ENCODE data around the gene OR9G4. TPM values are rescaled to one million over a fixed set of nuclear protein-coding genes. Genes with fewer than 3 reads are reported as not detected.

OR9G4 gene
- total RNA-seq, result not detected

GRCh38 chr11:56748597-56748996, at the start of gene OR9G4:
Gene OR9G4, minus strand, starts transcription at chr11:56748697. Its CDS starts 4,931 bp downstream, at chr11:56743766.
- H3K4me3 ChIP-seq (ENCODE audit: low read length in 3 of 3), result no peak within 1 kb of the TSS
- H3K9ac ChIP-seq (ENCODE audit: low read depth in 1 of 3, low read length in 3 of 3), result no peak within 1 kb of the TSS
- H3K27ac ChIP-seq (ENCODE audit: low read depth, low read length), result no peak within 1 kb of the TSS
- peaks cover 0 to 4% (median 0%) of the 10 kb centered on the region in 3 donors for H3K9me3 ChIP-seq (ENCODE audit: control insufficient read depth in 3 of 3, low read length in 3 of 3)
- H3K36me3 ChIP-seq (ENCODE audit: control insufficient read depth in 3 of 3, insufficient read depth in 3 of 3, low read length in 3 of 3), result no peaks in the 10 kb centered on the region
- no peaks in the 10 kb centered on the region for H3K27me3 ChIP-seq (ENCODE audit: control insufficient read depth in 3 of 3, insufficient read depth in 3 of 3, low read length in 3 of 3)
- no peaks in the 10 kb centered on the region for H3K4me1 ChIP-seq (ENCODE audit: control insufficient read depth in 3 of 3, insufficient read depth in 3 of 3, low read length in 3 of 3)

GRCh38 chr11:56783448-56784041, 35.0 kb upstream of the OR9G4 start:
- H3K36me3 ChIP-seq (ENCODE audit: control insufficient read depth in 3 of 3, insufficient read depth in 3 of 3, low read length in 3 of 3), result no peaks in the 10 kb centered on the region
- no peak overlapping the region for H3K27ac ChIP-seq (ENCODE audit: low read depth, low read length)
- H3K9me3 ChIP-seq (ENCODE audit: control insufficient read depth in 3 of 3, low read length in 3 of 3), result no peaks in the 10 kb centered on the region
- no peak overlapping the region for H3K9ac ChIP-seq (ENCODE audit: low read depth in 1 of 3, low read length in 3 of 3)
- no peaks in the 10 kb centered on the region for H3K4me1 ChIP-seq (ENCODE audit: control insufficient read depth in 3 of 3, insufficient read depth in 3 of 3, low read length in 3 of 3)
- no peak overlapping the region for H3K4me3 ChIP-seq (ENCODE audit: low read length in 3 of 3)
- no peaks in the 10 kb centered on the region for H3K27me3 ChIP-seq (ENCODE audit: control insufficient read depth in 3 of 3, insufficient read depth in 3 of 3, low read length in 3 of 3)

GRCh38 chr11:56782167-56782847, 33.8 kb upstream of the OR9G4 start:
- no peaks in the 10 kb centered on the region for H3K4me1 ChIP-seq (ENCODE audit: control insufficient read depth in 3 of 3, insufficient read depth in 3 of 3, low read length in 3 of 3)

GRCh38 chr11:56776809-56777208, 28.3 kb upstream of the OR9G4 start:
- H3K9ac ChIP-seq (ENCODE audit: low read depth in 1 of 3, low read length in 3 of 3), result no peak overlapping the region
- no peak overlapping the region for H3K4me3 ChIP-seq (ENCODE audit: low read length in 3 of 3)
- H3K4me1 ChIP-seq (ENCODE audit: control insufficient read depth in 3 of 3, insufficient read depth in 3 of 3, low read length in 3 of 3), result no peaks in the 10 kb centered on the region

More at GRCh38 chr11:56782167-56782847, 33.8 kb upstream of the OR9G4 start:
- no peaks in the 10 kb centered on the region for H3K36me3 ChIP-seq (ENCODE audit: control insufficient read depth in 3 of 3, insufficient read depth in 3 of 3, low read length in 3 of 3)
- no peaks in the 10 kb centered on the region for H3K27me3 ChIP-seq (ENCODE audit: control insufficient read depth in 3 of 3, insufficient read depth in 3 of 3, low read length in 3 of 3)
- H3K27ac ChIP-seq (ENCODE audit: low read depth, low read length), result no peak overlapping the region
- no peak overlapping the region for H3K4me3 ChIP-seq (ENCODE audit: low read length in 3 of 3)
- H3K9me3 ChIP-seq (ENCODE audit: control insufficient read depth in 3 of 3, low read length in 3 of 3), result no peaks in the 10 kb centered on the region
- no peak overlapping the region for H3K9ac ChIP-seq (ENCODE audit: low read depth in 1 of 3, low read length in 3 of 3)

GRCh38 chr11:56764976-56765375, 16.5 kb upstream of the OR9G4 start:
- Histone ChIP-seq H3K9me3 (ENCODE audit: control insufficient read depth in 3 of 3, low read length in 3 of 3) (no peaks in the 10 kb centered on the region), H3K27ac (ENCODE audit: low read depth, low read length) (no peak overlapping the region), H3K4me3 (ENCODE audit: low read length in 3 of 3) (no peak overlapping the region), H3K27me3 (ENCODE audit: control insufficient read depth in 3 of 3, insufficient read depth in 3 of 3, low read length in 3 of 3) (no peaks in the 10 kb centered on the region), H3K36me3 (ENCODE audit: control insufficient read depth in 3 of 3, insufficient read depth in 3 of 3, low read length in 3 of 3) (no peaks in the 10 kb centered on the region), H3K4me1 (ENCODE audit: control insufficient read depth in 3 of 3, insufficient read depth in 3 of 3, low read length in 3 of 3) (no peaks in the 10 kb centered on the region), H3K9ac (ENCODE audit: low read depth in 1 of 3, low read length in 3 of 3) (no peak overlapping the region)

More at GRCh38 chr11:56776809-56777208, 28.3 kb upstream of the OR9G4 start:
- no peaks in the 10 kb centered on the region for H3K9me3 ChIP-seq (ENCODE audit: control insufficient read depth in 3 of 3, low read length in 3 of 3)
- H3K36me3 ChIP-seq (ENCODE audit: control insufficient read depth in 3 of 3, insufficient read depth in 3 of 3, low read length in 3 of 3), result no peaks in the 10 kb centered on the region
- H3K27ac ChIP-seq (ENCODE audit: low read depth, low read length), result no peak overlapping the region
- H3K27me3 ChIP-seq (ENCODE audit: control insufficient read depth in 3 of 3, insufficient read depth in 3 of 3, low read length in 3 of 3), result no peaks in the 10 kb centered on the region

GRCh38 chr11:56751480-56751879, 3.0 kb upstream of the OR9G4 start:
- Histone ChIP-seq H3K9me3 (ENCODE audit: control insufficient read depth in 3 of 3, low read length in 3 of 3) (peaks cover 0 to 4% (median 0%) of the 10 kb centered on the region in 3 donors), H3K4me3 (ENCODE audit: low read length in 3 of 3) (no peak overlapping the region), H3K36me3 (ENCODE audit: control insufficient read depth in 3 of 3, insufficient read depth in 3 of 3, low read length in 3 of 3) (no peaks in the 10 kb centered on the region), H3K27me3 (ENCODE audit: control insufficient read depth in 3 of 3, insufficient read depth in 3 of 3, low read length in 3 of 3) (no peaks in the 10 kb centered on the region), H3K27ac (ENCODE audit: low read depth, low read length) (no peak overlapping the region), H3K4me1 (ENCODE audit: control insufficient read depth in 3 of 3, insufficient read depth in 3 of 3, low read length in 3 of 3) (no peaks in the 10 kb centered on the region), H3K9ac (ENCODE audit: low read depth in 1 of 3, low read length in 3 of 3) (no peak overlapping the region)

GRCh38 chr11:56750190-56750589, 1.7 kb upstream of the OR9G4 start:
- H3K4me3 ChIP-seq (ENCODE audit: low read length in 3 of 3), result no peak overlapping the region
- H3K9me3 ChIP-seq (ENCODE audit: control insufficient read depth in 3 of 3, low read length in 3 of 3), result peaks cover 0 to 4% (median 0%) of the 10 kb centered on the region in 3 donors
- H3K27me3 ChIP-seq (ENCODE audit: control insufficient read depth in 3 of 3, insufficient read depth in 3 of 3, low read length in 3 of 3), result no peaks in the 10 kb centered on the region
- no peak overlapping the region for H3K9ac ChIP-seq (ENCODE audit: low read depth in 1 of 3, low read length in 3 of 3)
- no peaks in the 10 kb centered on the region for H3K36me3 ChIP-seq (ENCODE audit: control insufficient read depth in 3 of 3, insufficient read depth in 3 of 3, low read length in 3 of 3)
- no peaks in the 10 kb centered on the region for H3K4me1 ChIP-seq (ENCODE audit: control insufficient read depth in 3 of 3, insufficient read depth in 3 of 3, low read length in 3 of 3)
- no peak overlapping the region for H3K27ac ChIP-seq (ENCODE audit: low read depth, low read length)

- Histone ChIP-seq H3K27ac (ENCODE audit: low read depth, low read length) (no peak overlapping the region), H3K36me3 (ENCODE audit: control insufficient read depth in 3 of 3, insufficient read depth in 3 of 3, low read length in 3 of 3) (no peaks in the 10 kb centered on the region), H3K4me3 (ENCODE audit: low read length in 3 of 3) (no peak overlapping the region), H3K4me1 (ENCODE audit: control insufficient read depth in 3 of 3, insufficient read depth in 3 of 3, low read length in 3 of 3) (no peaks in the 10 kb centered on the region), H3K9me3 (ENCODE audit: control insufficient read depth in 3 of 3, low read length in 3 of 3) (no peaks in the 10 kb centered on the region), H3K27me3 (ENCODE audit: control insufficient read depth in 3 of 3, insufficient read depth in 3 of 3, low read length in 3 of 3) (no peaks in the 10 kb centered on the region), H3K9ac (ENCODE audit: low read depth in 1 of 3, low read length in 3 of 3) (no peak overlapping the region)
Observed at GRCh38 chr11:56740886-56741285, 7.6 kb downstream of the OR9G4 start.

- H3K27ac ChIP-seq (ENCODE audit: low read depth, low read length), result no peak overlapping the region
- H3K36me3 ChIP-seq (ENCODE audit: control insufficient read depth in 3 of 3, insufficient read depth in 3 of 3, low read length in 3 of 3), result no peaks in the 10 kb centered on the region
- no peaks in the 10 kb centered on the region for H3K9me3 ChIP-seq (ENCODE audit: control insufficient read depth in 3 of 3, low read length in 3 of 3)
- no peak overlapping the region for H3K9ac ChIP-seq (ENCODE audit: low read depth in 1 of 3, low read length in 3 of 3)
- no peaks in the 10 kb centered on the region for H3K27me3 ChIP-seq (ENCODE audit: control insufficient read depth in 3 of 3, insufficient read depth in 3 of 3, low read length in 3 of 3)
- no peak overlapping the region for H3K4me3 ChIP-seq (ENCODE audit: low read length in 3 of 3)
- no peaks in the 10 kb centered on the region for H3K4me1 ChIP-seq (ENCODE audit: control insufficient read depth in 3 of 3, insufficient read depth in 3 of 3, low read length in 3 of 3)
Observed at GRCh38 chr11:56740107-56740506, 8.4 kb downstream of the OR9G4 start.

GRCh38 chr11:56720513-56720912, 28.0 kb downstream of the OR9G4 start:
- H3K27me3 ChIP-seq (ENCODE audit: control insufficient read depth in 3 of 3, insufficient read depth in 3 of 3, low read length in 3 of 3), result no peaks in the 10 kb centered on the region
- H3K27ac ChIP-seq (ENCODE audit: low read depth, low read length), result no peak overlapping the region
- peaks cover 0 to 2% (median 0%) of the 10 kb centered on the region in 3 donors for H3K9me3 ChIP-seq (ENCODE audit: control insufficient read depth in 3 of 3, low read length in 3 of 3)
- H3K4me1 ChIP-seq (ENCODE audit: control insufficient read depth in 3 of 3, insufficient read depth in 3 of 3, low read length in 3 of 3), result no peaks in the 10 kb centered on the region
- H3K36me3 ChIP-seq (ENCODE audit: control insufficient read depth in 3 of 3, insufficient read depth in 3 of 3, low read length in 3 of 3), result no peaks in the 10 kb centered on the region
- H3K9ac ChIP-seq (ENCODE audit: low read depth in 1 of 3, low read length in 3 of 3), result no peak overlapping the region
- no peak overlapping the region for H3K4me3 ChIP-seq (ENCODE audit: low read length in 3 of 3)
